Endodermal cell (in vitro differentiated cells): ENCODE results near the gene MYL10. TPM values are rescaled to one million over a fixed set of nuclear protein-coding genes. Genes with fewer than 3 reads are reported as not detected.

Source experiments
- DNase-seq: peaks from one replicate; pipeline ENCODE4 v3.0.0-alpha.2; 2017
- H3K27ac ChIP-seq: 2 replicates; pipeline ENCODE4 v1.5.1; 2013; ENCODE audit warnings: mild to moderate bottlenecking, low read depth, low read length, moderate library complexity
- H3K27me3 ChIP-seq: 2 replicates; pipeline ENCODE4 v1.6.1; 2013; ENCODE audit warnings: mild to moderate bottlenecking, low read length, moderate library complexity; ENCODE audit not compliant: insufficient read depth, control insufficient read depth, poor library complexity, severe bottlenecking
- H3K36me3 ChIP-seq: 2 replicates; pipeline ENCODE4 v1.7.0; 2013; ENCODE audit warnings: mild to moderate bottlenecking, low read length, moderate library complexity; ENCODE audit not compliant: control insufficient read depth, insufficient read depth
- H3K4me1 ChIP-seq: one replicate; pipeline ENCODE4 v1.7.0; 2013; ENCODE audit warnings: low read length; ENCODE audit not compliant: control insufficient read depth, insufficient read depth
- H3K4me3 ChIP-seq: 2 replicates; pipeline ENCODE4 v1.5.1; 2013; ENCODE audit warnings: mild to moderate bottlenecking, low read length, moderate library complexity
- H3K9ac ChIP-seq: 2 replicates; pipeline ENCODE4 v1.6.1; 2013; ENCODE audit warnings: mild to moderate bottlenecking, low read length, moderate library complexity; ENCODE audit not compliant: poor library complexity, severe bottlenecking; ENCODE audit errors: extremely low read depth
- H3K9me3 ChIP-seq: 2 replicates; pipeline ENCODE4 v1.6.1; 2013; ENCODE audit warnings: mild to moderate bottlenecking, low read length, moderate library complexity; ENCODE audit not compliant: control insufficient read depth
- H3K27ac Mint-ChIP-seq: 2 replicates; pipeline ENCODE4 v1.8.0; 2020; ENCODE audit warnings: mixed read lengths
- H3K27me3 Mint-ChIP-seq: 2 replicates; pipeline ENCODE4 v1.8.0; 2021; ENCODE audit warnings: mild to moderate bottlenecking, mixed read lengths; ENCODE audit not compliant: insufficient read depth
- H3K36me3 Mint-ChIP-seq: 2 replicates; pipeline ENCODE4 v1.8.0; 2020; ENCODE audit warnings: low read depth, mixed read lengths
- H3K4me1 Mint-ChIP-seq: 2 replicates; pipeline ENCODE4 v1.8.0; 2020; ENCODE audit warnings: mixed read lengths
- H3K4me3 Mint-ChIP-seq: 2 replicates; pipeline ENCODE4 v1.8.0; 2020; ENCODE audit warnings: mild to moderate bottlenecking, moderate library complexity, mixed read lengths
- H3K9me3 Mint-ChIP-seq: 2 replicates; pipeline ENCODE4 v1.8.0; 2020; ENCODE audit warnings: mild to moderate bottlenecking, mixed read lengths
- WGBS, 2 experiments: methylation state at CpG; one replicate each; pipeline versions ENCODE4 v1.1.5 to v1.1.7; 2013; ENCODE audit warnings: missing lambda C conversion rate in 2 of 2, mixed read lengths in 1 of 2; ENCODE audit not compliant: insufficient coverage in 1 of 2, insufficient read length in 1 of 2; 5-methylcytosine and 5-hydroxymethylcytosine counted together
- total RNA-seq, 2 donors: library from RNA; stranded (reverse); fragmentation: NEBNext Ultra II Directional in 1 of 2; extraction: Animal tissue kit (Norgen Biotek cat#: 25700) in 1 of 2; gene quantifications; 2 replicates in 1 of 2; 3 replicates in 1 of 2; pipeline ENCODE4 v1.2.1, GENCODE V29; 2021
- TF ChIP-seq, protein P1 (sequence below): fragments of 200-600 bp; sonication (generic); conservative IDR thresholded peaks from 2 replicates; pipeline ENCODE4 v1.5.0; 2021; ENCODE audit warnings: antibody characterized with exemption, mild to moderate bottlenecking

MYL10 gene
- total RNA-seq, 2 donors from 2014 or later, result not detected

DNA sequence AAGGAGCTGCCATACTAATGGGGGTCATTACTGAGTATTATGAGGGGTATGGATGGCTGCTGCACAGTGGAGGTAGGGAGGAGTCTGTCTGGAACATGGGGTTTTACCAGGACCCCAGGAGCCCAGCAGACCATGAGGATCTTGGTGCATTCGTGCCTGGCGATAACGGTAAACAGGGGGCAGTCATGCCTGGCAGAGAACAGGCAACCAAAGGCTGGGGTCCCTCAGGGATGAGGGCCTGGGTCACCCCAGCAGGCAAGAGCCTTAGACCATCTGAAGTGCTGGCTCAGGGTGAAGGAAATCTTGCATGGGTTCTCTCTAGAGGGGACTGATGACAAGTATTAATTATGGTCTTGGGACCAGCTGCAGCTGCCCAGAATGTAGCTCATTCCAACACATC, 46.1 kb downstream of the MYL10 start:
- peaks cover 3% of the 10 kb centered on the region for H3K27me3 Mint-ChIP-seq
- Histone ChIP-seq H3K9me3 (no peaks in the 10 kb centered on the region), H3K27ac (no peak overlapping the region), H3K27me3 (no peaks in the 10 kb centered on the region), H3K4me3 (no peak overlapping the region), H3K9ac (no peak overlapping the region), H3K36me3 (no peaks in the 10 kb centered on the region), H3K4me1 (no peaks in the 10 kb centered on the region)
- no peak overlapping the region for H3K27ac Mint-ChIP-seq
- no peak overlapping the region for H3K4me3 Mint-ChIP-seq
- peaks cover 2% of the 10 kb centered on the region for H3K9me3 Mint-ChIP-seq
- TF ChIP-seq, protein P1, sequence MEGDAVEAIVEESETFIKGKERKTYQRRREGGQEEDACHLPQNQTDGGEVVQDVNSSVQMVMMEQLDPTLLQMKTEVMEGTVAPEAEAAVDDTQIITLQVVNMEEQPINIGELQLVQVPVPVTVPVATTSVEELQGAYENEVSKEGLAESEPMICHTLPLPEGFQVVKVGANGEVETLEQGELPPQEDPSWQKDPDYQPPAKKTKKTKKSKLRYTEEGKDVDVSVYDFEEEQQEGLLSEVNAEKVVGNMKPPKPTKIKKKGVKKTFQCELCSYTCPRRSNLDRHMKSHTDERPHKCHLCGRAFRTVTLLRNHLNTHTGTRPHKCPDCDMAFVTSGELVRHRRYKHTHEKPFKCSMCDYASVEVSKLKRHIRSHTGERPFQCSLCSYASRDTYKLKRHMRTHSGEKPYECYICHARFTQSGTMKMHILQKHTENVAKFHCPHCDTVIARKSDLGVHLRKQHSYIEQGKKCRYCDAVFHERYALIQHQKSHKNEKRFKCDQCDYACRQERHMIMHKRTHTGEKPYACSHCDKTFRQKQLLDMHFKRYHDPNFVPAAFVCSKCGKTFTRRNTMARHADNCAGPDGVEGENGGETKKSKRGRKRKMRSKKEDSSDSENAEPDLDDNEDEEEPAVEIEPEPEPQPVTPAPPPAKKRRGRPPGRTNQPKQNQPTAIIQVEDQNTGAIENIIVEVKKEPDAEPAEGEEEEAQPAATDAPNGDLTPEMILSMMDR, result no peak
- peak; percentile 14 for DNase-seq
- WGBS, 2 experiments, result 95 to 100% methylated on average over 2 to 3 of the region's 3 CpGs
- no peaks in the 10 kb centered on the region for H3K36me3 Mint-ChIP-seq
- H3K4me1 Mint-ChIP-seq, result no peaks in the 10 kb centered on the region

- H3K27ac ChIP-seq, result no peak overlapping the region
- no peak overlapping the region for H3K4me3 ChIP-seq
- H3K4me1 Mint-ChIP-seq, result no peaks in the 10 kb centered on the region
- TF ChIP-seq, protein P1, result no peak
- no peaks in the 10 kb centered on the region for H3K36me3 ChIP-seq
- H3K27me3 Mint-ChIP-seq, result peaks cover 3% of the 10 kb centered on the region
- H3K9me3 Mint-ChIP-seq, result peaks cover 4% of the 10 kb centered on the region
- no peak overlapping the region for H3K9ac ChIP-seq
- H3K27ac Mint-ChIP-seq, result no peak overlapping the region
- no peaks in the 10 kb centered on the region for H3K36me3 Mint-ChIP-seq
- WGBS, 2 experiments, result 92 to 93% methylated on average over 6 to 10 of the region's 10 CpGs
- no peaks in the 10 kb centered on the region for H3K27me3 ChIP-seq
- peaks cover 4% of the 10 kb centered on the region for H3K9me3 ChIP-seq
- peak; percentile 34 for DNase-seq
- H3K4me1 ChIP-seq, result no peaks in the 10 kb centered on the region
- no peak overlapping the region for H3K4me3 Mint-ChIP-seq
These were observed 47.2 kb downstream of the MYL10 start for GRCh38 chr7:101581891-101582290.

DNA sequence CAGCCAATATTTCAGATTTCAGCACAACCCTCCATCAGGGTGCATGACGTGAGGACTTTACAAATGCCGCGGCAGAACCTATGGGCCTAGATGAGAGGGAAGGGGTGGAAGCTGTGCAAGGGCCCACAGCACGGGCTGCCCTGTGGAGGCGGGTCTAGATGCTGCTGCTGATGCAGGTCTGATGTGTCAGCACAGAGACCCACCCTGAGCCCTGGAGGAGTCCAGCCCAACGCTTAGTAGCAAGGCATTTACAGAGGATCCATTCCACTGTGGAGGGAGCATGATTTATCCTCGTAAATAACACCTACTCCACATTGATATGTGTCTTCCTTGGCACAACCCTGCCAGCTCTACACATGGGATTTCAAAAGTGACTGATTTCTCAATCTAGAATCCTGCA, 48.5 kb downstream of the MYL10 start:
- H3K9me3 Mint-ChIP-seq, result peaks cover 16% of the 10 kb centered on the region
- TF ChIP-seq, protein P1, result no peak
- H3K27ac Mint-ChIP-seq, result no peak overlapping the region
- Histone ChIP-seq H3K27me3 (no peaks in the 10 kb centered on the region), H3K4me3 (no peak overlapping the region), H3K36me3 (no peaks in the 10 kb centered on the region), H3K9me3 (peaks cover 14% of the 10 kb centered on the region), H3K27ac (no peak overlapping the region), H3K9ac (no peak overlapping the region), H3K4me1 (no peaks in the 10 kb centered on the region)
- no peak overlapping the region for H3K4me3 Mint-ChIP-seq
- peaks cover 3% of the 10 kb centered on the region for H3K27me3 Mint-ChIP-seq
- 89 to 96% methylated on average over 5 to 7 of the region's 7 CpGs for WGBS, 2 experiments
- H3K36me3 Mint-ChIP-seq, result no peaks in the 10 kb centered on the region
- H3K4me1 Mint-ChIP-seq, result peaks cover 2% of the 10 kb centered on the region
- DNase-seq, result no peak
